Activated CD8-positive, alpha-beta memory T cell treated with anti-CD3 and anti-CD28 coated beads for 1 hour (primary cell): ENCODE measurements around the gene SFTPD.

Experiments used
- DNase-seq, 2 donors: peaks; one replicate each; pipeline ENCODE4 v3.0.0-alpha.2; 2020; ENCODE audit warnings: low read depth in 1 of 2; ENCODE audit errors: extremely low read depth in 1 of 2

Gene SFTPD

GRCh38 chr10:79946271-79947082, 2.4 kb downstream of the SFTPD start:
- DNase-seq: no peak

- DNase-seq: no peak
Observed at GRCh38 chr10:79944428-79945395, 4.2 kb downstream of the SFTPD start.

- no peak for DNase-seq
Observed at GRCh38 chr10:79943871-79944270, 5.0 kb downstream of the SFTPD start.

- no peak for DNase-seq
Observed at GRCh38 chr10:79942261-79943185, 6.4 kb downstream of the SFTPD start.

- DNase-seq: no peak
Observed at GRCh38 chr10:79941585-79942210, 7.2 kb downstream of the SFTPD start.

- no peak for DNase-seq
Observed at GRCh38 chr10:79941146-79941545, 7.8 kb downstream of the SFTPD start.

GRCh38 chr10:79940431-79940830, 8.5 kb downstream of the SFTPD start:
- no peak for DNase-seq

GRCh38 chr10:79939969-79940368, 8.9 kb downstream of the SFTPD start:
- no peak for DNase-seq

- no peak for DNase-seq
Observed at GRCh38 chr10:79938728-79939406, 10.0 kb downstream of the SFTPD start.

- no peak for DNase-seq
Observed at GRCh38 chr10:79937701-79938151, 11.2 kb downstream of the SFTPD start.

- no peak for DNase-seq
Observed at GRCh38 chr10:79936625-79937615, 12.0 kb downstream of the SFTPD start.

GRCh38 chr10:79933961-79934360, 14.9 kb downstream of the SFTPD start:
- DNase-seq: no peak

GRCh38 chr10:79932841-79933379, 16.0 kb downstream of the SFTPD start:
- no peak for DNase-seq

- no peak for DNase-seq
Observed at GRCh38 chr10:79932307-79932706, 16.6 kb downstream of the SFTPD start.

- DNase-seq: no peak
Observed at GRCh38 chr10:79930751-79931150, 18.2 kb downstream of the SFTPD start.

GRCh38 chr10:79930267-79930666, 18.6 kb downstream of the SFTPD start:
- DNase-seq: no peak

- peak; percentile 22 to 62 for DNase-seq
Observed at GRCh38 chr10:79929409-79929904, 19.4 kb downstream of the SFTPD start.

- no peak for DNase-seq
Observed at GRCh38 chr10:79928028-79928583, 20.8 kb downstream of the SFTPD start.
